CD4-positive, alpha-beta T cell treated with Interleukin-17A for 4 hours (primary cell): Measurements from ENCODE around the gene TSKS.

Source experiments
- DNase-seq: peaks from one replicate; pipeline ENCODE4 v3.0.0-alpha.2; 2020; ENCODE audit warnings: mixed read lengths

TSKS gene

DNA sequence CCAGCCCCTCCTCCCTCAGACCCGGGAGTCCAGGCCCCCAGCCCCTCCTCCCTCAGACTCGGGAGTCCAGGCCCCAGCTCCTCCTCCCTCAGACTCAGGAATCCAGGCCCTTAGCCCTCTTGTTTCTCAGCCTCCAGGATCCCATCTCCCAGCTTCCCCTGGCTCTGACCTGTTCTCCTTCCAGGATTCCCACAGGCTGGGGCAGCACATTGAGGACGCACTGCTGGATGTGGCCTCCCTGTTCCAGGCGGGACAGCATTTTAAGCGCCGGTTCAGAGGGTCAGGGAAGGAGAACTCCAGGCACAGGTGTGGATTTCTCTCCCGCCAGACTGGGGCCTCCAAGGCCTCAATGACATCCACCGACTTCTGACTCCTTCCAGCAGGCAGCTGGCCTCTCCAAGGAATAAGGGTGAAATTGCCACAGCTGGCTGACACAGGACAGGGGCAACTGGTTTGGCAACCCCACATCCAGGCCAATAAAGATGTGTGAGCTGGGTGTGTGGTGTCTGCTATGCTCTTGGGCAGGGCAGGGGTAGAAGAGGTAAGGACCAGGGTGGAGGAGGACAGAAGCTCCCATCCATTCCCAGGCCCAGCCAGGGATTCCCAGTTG is 49.8 kb downstream of the TSKS start:
- no peak for DNase-seq

DNA sequence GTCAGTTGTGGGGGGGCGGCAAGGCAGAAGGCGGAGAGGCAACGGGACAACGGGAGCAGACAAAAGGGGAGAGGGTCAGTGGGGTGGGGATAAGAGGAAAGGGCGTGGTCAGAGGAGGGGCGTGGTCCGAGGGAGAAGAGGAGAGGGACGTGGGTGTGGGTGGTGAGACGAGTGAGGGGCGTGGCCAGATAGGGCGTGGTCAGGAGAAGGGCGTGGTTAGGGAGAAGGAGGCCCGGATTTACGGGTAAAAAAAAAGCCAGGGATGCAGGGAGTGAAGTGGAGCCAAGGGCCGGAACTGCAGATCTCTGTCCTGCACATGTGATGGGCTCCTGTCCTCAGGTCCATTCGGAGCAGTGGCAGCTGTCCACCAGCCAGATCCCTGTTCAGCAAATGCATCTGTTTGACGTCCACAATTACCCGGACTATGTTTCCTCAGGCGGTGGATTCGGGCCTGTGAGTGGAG is 50.7 kb downstream of the TSKS start:
- DNase-seq, result no peak

DNA sequence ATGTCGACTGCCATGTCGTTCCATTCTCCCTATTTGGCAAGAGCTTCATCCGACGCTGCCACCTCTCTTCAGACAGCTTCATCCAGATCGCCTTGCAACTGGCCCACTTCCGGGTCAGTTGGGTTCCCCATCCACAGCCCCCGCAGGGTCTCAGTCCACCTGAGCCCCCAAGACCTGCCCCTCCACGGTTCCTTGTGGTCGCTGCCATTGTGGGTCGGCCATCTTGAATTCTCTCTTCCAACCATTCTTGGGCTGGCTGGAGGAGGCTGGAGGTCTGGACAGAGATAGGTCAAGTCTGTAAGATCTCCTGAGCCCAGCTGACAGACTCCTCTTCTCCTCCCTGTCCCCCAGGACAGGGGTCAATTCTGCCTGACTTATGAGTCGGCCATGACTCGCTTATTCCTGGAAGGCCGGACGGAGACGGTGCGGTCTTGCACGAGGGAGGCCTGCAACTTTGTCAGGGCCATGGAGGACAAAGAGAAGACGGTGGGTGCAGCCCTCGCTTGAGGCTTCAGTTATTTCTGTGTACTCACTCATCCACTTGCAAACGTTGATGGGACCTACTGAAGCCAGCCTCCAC is 52.6 kb downstream of the TSKS start:
- no peak for DNase-seq

DNA sequence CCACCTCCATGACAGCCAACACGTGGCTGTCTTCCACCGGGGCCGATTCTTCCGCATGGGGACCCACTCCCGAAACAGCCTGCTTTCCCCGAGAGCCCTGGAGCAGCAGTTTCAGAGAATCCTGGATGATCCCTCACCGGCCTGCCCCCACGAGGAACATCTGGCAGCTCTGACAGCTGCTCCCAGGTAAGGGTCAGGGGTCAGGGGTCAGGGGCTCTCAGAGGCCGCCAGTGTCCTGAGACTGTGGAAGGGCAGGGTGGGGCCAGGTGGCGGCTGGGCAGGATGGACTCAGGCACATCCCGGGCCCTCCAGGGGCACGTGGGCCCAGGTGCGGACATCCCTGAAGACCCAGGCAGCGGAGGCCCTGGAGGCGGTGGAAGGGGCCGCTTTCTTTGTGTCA is 57.2 kb downstream of the TSKS start:
- no peak for DNase-seq

DNA sequence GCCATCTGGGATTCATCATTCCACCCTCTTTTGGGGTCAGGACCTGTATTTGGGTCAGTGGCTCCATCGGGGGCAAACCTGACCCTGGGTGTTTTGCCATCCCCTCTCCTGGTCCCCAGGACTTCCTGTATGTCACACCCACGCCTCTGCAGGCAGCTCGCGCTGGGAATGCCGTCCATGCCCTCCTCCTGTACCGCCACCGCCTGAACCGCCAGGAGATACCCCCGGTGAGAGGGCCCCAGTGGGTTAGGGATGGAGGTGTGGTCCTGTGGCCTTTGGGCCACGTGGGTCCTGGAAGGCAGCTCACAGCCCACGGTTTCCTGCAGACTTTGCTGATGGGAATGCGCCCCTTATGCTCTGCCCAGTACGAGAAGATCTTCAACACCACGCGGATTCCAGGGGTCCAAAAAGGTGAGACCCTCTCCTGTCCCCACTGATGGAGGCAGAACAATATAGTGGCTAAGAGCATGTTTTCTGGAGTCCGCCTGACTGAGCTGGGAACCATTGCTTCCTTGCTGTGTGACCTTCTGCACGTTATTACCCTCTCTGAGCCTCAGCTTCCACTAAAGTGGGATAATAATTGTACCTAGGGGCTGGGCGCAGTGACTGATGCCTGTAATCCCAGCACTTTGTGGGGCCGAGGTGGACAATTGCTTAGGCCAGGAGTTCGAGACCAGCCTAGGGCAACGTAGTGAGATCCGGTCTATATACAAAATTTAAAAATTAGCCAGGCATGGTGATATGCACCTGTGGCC is 58.0 kb downstream of the TSKS start:
- DNase-seq, result no peak

DNA sequence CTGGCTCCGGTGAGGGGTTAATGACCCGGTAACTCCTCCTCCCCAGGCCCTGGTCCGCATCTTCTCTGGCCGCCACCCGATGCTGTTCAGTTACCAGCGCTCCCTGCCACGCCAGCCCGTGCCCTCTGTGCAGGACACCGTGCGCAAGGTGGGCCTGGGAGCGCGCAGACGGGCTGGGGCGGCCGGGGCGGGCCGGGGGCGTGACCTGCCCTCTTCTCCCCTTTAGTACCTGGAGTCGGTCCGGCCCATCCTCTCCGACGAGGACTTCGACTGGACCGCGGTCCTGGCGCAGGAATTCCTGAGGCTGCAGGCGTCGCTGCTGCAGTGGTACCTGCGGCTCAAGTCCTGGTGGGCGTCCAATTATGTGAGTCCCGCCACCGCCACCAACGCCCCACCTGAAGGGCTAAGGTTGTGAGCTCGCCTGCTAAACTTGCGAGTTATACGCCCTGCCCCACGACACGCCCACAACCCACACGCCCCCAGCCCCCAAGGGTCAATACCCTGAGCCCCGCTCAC is 61.8 kb downstream of the TSKS start:
- DNase-seq, result no peak

DNA sequence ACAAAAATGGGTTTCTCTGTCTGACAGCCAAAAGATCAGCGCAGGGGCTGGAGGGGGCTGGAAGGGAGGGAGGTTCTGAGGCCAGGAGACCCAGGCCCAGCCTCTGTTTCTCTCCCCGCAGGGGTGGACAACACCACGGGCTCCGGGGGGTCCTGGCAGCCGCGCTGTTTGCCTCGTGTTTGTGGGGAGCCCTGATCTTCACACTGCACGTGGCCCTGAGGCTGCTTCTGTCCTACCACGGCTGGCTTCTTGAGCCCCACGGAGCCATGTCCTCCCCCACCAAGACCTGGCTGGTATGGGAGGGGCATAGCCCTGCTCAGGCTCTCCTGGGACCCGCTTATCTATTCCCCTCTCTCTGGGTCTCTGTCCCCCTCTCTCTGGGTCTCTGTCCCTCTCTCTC is 62.5 kb downstream of the TSKS start:
- no peak for DNase-seq

DNA sequence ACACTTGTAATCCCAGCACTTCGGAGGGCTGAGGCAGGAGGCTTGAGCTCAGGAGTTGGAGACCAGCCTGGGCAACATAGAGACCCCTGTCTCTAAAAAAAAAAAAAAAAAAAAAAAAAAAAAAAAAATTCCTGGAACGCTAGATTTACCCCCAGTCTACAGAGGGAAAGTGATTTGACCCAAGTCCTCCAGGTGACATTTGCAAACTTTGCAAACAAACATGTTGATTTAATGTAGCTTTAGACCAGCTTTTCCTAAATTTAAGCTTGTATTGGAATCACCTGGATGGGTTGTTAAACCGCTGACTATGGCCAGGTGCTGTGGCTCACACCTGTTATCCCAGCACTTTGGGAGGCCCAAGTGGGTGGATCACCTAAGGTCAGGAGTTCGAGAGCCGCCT is 63.7 kb downstream of the TSKS start:
- DNase-seq, result no peak

DNA sequence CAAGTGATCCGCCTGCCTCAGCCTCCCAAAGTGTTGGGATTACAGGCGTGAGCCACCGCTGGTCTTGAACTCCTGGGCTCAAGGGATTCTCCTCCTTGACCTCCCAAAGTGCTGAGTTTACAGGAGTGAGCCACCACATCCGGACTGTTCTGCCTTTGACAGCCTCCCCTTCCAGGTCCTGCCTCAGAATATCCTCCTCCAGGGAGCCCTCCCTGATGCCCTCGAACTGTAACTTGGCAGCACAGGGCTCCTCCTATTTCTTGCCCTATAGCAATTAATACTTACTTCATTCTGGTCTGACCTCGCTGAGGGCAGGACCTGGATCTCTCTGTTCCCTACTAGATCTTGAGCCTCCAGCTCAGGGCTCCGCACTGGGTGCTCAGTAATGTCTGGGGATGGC is 66.2 kb downstream of the TSKS start:
- no peak for DNase-seq

DNA sequence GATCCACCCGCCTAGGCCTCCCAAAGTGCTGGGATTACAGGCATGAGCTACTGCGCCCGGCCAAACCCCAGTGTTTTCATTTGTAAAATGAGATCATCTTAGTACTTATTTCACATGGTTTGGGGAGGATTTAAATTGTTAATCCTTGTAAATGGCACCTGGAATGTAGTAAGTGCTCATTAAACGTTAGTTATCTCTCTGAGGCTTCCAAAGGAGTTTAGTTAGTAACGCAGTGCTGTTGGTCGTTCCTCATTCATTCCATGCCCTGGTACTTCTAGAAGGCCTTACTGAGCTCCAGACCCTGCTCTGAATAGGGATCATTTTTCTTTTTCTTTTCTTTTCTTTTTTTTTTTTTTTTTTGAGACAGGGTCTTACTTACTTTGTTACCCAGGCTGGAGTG is 67.0 kb downstream of the TSKS start:
- DNase-seq, result no peak

DNA sequence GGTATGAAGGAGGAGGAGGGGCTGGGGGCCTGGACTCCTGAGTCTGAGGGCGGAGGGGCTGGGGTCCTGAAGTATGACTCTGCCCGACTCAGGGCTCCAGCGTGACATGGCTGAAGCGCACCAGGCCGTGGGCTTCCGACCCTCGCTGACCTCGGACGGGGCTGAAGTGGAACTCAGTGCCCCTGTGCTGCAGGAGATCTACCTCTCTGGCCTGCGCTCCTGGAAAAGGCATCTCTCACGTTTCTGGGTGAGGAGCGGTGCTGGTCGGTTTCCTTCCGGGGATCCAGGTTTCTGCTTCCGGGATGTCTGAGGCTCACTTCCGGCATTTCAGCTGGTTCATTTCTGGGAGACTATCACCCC is 71.0 kb downstream of the TSKS start:
- DNase-seq, result no peak

DNA sequence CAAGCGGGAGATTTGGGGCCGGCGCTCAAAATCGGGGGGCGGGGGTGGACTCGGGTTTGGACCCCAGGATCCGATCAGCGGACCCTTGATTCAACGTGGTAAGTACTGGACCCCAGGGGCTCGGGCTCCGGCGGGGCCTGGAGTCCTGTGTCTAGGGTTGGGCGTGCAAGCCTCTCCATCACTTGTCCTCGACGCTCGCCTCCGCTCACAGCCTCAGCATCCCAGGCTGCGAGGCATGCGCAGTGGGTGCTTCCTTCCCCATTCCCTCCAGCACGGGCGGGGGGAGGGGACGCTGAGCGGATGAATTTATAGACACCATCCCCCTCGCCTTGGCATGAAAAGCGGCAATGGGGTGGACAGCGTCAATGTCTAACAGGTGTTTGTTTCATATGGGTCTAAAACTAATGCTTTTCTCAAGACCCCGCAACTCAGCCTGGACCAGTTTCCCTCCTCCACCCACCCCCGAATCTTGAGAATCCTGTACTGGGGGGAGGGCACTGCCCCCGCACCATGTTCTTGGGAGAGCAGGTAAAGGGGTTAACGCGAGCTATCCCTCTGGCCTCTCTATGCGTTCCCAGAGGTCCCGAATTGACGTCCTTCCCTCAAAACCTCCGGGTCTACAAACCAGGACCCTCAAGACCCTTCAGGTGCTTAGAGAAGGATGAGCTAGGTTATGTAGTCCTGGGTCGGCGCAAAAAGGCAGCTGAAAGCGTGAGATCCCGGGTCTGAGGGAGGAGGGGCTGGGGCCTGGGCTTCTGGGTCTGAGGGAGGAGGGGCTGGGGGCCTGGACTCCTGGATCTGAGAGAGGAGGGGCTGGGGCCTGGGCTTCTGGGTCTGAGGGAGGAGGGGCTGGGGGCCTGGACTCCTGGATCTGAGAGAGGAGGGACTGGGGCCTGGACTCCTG is 71.6 kb downstream of the TSKS start:
- DNase-seq, result peak; percentile 67

DNA sequence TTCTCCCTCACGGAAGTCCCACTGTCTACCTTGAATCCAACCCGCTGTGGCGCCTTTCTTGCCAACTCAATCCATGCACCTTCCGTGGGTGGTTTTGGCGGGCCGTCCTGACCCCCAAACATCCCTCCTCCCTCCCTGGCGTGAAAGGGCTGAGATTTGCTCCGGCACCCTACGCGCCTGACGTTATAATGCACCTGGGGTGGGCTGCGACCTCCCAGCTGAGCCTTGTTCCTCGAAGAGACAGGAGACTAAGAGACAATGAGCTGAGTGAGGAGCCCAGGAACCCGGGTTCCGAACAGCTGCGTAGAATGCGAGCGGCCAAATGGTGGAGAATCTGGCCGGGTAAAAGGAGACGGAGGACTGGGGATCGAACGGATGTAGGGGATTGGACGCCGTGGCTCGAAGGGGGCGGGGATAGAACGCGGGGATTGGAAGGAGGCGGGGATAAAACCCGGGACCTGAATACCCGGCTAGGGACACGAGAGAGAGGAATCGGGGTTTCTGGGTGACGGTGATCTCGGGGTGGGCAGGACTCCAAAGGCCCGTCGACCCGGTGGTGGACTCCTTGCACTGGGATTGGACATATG is 72.4 kb downstream of the TSKS start, which contains the start of gene CPT1C:
TSS of gene CPT1C (plus strand) at position 461 of the 587 bp plus-strand sequence. CDS start 1,137 bp downstream, outside the sequence.
- DNase-seq, result peak; percentile 80

DNA sequence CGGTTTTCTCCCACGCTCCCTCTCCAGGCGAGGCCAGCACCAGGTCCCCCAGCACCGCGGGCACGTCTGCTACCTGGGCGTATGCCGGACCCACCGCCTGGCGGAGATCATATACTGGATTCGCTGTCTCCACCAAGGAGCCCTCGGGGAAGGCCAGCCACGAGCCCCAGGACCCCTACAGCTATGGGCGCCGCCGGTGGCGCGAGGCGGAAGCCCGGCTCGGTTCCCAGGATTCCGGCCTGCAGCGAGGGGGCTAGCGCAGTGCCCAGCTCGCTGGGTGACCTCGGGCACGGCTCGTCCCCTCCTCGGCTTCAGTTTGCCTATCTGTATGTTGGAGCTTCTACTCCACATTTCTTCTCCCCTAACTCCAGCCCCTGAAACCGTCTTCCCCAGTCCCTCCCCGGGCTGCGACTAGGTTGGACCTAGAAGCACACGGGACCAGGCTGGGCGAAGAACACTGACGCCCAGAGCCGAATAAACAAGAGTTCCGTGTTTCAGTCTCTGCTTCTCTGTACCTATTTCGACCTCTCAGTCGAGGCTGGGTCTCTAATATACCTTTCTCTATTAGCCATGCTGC is 72.9 kb downstream of the TSKS start:
- no peak for DNase-seq
